ENCODE results near the gene IL2RA. TPM values are rescaled to one million over a fixed set of nuclear protein-coding genes. Genes with fewer than 3 reads are reported as not detected.

Gene IL2RA
- total RNA-seq, 1 experiment from 2014 or later: not detected

GRCh38 chr10:6091630-6092029 is 29.5 kb upstream of the IL2RA start:
- no peak for ATAC-seq
- H3K9me3 ChIP-seq (ENCODE audit: low read length): no peaks in the 10 kb centered on the region
- DNase-seq: no peak
- no peak overlapping the region for H3K27ac ChIP-seq (ENCODE audit: low read length)
- no peaks in the 10 kb centered on the region; the same call in 1 of the 2 replicates for H3K36me3 ChIP-seq (ENCODE audit: low read depth, low read length)
- H4K20me1 ChIP-seq (ENCODE audit: low read length): peaks cover 20% of the 10 kb centered on the region
- H3K79me2 ChIP-seq (ENCODE audit: low read length): peaks cover 75% of the 10 kb centered on the region
- intact Hi-C loops (cut with micrococcal nuclease): no loop called here
- ChIA-PET POLR2A (ENCODE audit: unreplicated experiment) (no interaction called here), CTCF (no interaction called here)
- H3K4me3 ChIP-seq (ENCODE audit: low read length): 0 out of 2 replicates have a peak overlapping the region, but pooled peaks have one; percentile 21
- H3K9me2 ChIP-seq (replicated peaks; ENCODE audit: low read length): no peaks in the 10 kb centered on the region
- no peak overlapping the region for H3K9ac ChIP-seq (ENCODE audit: low read length)
- H3K4me2 ChIP-seq (ENCODE audit: low read length): peak overlapping the region; percentile 44
- no TSS peak for BruUV-seq (replicated peaks)
- H3F3A ChIP-seq (ENCODE audit: low read length, unreplicated experiment): no peaks in the 10 kb centered on the region
- no peak overlapping the region for H2AFZ ChIP-seq (ENCODE audit: low read length)
- TF ChIP-seq EZH2 (IDR thresholded peaks at IDR 0.05; ENCODE audit: low read length, unreplicated experiment): no peak
- TF ChIP-seq, protein P1, sequence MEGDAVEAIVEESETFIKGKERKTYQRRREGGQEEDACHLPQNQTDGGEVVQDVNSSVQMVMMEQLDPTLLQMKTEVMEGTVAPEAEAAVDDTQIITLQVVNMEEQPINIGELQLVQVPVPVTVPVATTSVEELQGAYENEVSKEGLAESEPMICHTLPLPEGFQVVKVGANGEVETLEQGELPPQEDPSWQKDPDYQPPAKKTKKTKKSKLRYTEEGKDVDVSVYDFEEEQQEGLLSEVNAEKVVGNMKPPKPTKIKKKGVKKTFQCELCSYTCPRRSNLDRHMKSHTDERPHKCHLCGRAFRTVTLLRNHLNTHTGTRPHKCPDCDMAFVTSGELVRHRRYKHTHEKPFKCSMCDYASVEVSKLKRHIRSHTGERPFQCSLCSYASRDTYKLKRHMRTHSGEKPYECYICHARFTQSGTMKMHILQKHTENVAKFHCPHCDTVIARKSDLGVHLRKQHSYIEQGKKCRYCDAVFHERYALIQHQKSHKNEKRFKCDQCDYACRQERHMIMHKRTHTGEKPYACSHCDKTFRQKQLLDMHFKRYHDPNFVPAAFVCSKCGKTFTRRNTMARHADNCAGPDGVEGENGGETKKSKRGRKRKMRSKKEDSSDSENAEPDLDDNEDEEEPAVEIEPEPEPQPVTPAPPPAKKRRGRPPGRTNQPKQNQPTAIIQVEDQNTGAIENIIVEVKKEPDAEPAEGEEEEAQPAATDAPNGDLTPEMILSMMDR (conservative IDR thresholded peaks at IDR 0.05; ENCODE audit: low read depth, low read length): no peak
- TF ChIP-seq EZH2phosphoT487 (IDR thresholded peaks at IDR 0.05; ENCODE audit: borderline replicate concordance, low read length): no peak
- no peaks in the 10 kb centered on the region for H3K27me3 ChIP-seq (ENCODE audit: low read length)
- H3K4me1 ChIP-seq (ENCODE audit: insufficient read depth, low read length): peaks cover 5% of the 10 kb centered on the region

DNA sequence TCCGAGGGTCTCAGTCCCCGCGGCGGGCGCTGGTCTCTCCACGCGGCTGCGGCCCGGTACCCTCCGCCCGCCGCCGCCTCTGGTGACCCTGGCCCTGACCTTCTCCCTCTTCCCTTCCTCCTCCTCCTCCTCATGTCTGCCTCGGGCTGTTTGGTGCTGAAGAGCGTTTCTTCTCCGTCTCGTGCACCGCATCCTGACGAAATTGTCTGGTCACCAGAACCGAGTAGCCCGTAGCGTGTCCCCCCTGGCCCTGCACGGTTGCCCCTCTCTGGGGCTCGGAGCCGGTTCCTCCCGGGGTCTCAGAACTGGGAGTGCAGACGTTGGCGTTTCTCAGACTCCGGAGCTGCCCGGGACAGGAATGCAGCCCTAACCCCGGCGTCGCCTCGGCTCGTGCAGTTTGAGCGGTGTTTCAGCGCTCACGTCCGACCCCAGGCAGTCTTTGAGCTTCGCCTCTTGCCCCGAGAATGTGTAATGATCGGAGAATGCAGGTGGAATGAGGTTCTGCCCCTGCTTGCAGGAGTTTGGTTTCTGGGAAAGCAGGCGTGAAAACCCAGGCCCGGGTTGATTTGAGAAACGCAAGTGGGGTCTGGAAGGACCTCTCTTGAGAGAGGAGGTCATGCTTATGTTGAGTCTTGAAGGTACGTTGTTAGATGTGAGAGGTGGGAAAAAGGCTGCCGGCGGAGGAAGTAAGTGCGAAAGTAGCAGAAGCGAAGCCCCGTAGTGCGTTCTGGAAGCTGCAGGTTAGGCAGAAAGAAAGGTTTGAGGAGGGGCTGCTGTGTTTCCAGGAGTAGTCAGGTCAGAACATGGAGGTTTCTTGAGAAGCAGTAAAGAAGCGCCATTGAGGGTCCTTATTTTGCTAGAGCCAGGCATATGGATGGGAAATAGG is 27.4 kb upstream of the IL2RA start:
- H3F3A ChIP-seq (ENCODE audit: low read length, unreplicated experiment): no peaks in the 10 kb centered on the region
- intact Hi-C loops (cut with micrococcal nuclease): loop anchor here (5.0 to 10.0 kb wide), 3 partner anchors 75 to 313 kb away; no protein-coding TSS in a partner anchor
- ATAC-seq: peak; percentile 30
- no peaks in the 10 kb centered on the region; the same call in 1 of the 2 replicates for H3K36me3 ChIP-seq (ENCODE audit: low read depth, low read length)
- H3K4me2 ChIP-seq (ENCODE audit: low read length): peak overlapping the region; percentile 89
- H2AFZ ChIP-seq (ENCODE audit: low read length): peak overlapping the region; percentile 36; the same call in 1 of the 2 replicates
- H3K9me3 ChIP-seq (ENCODE audit: low read length): no peaks in the 10 kb centered on the region
- H4K20me1 ChIP-seq (ENCODE audit: low read length): peaks cover 20% of the 10 kb centered on the region
- POLR2A ChIA-PET (ENCODE audit: unreplicated experiment): no interaction called here
- H3K27ac ChIP-seq (ENCODE audit: low read length): no peak overlapping the region
- BruUV-seq (replicated peaks): TSS peak; percentile 59
- H3K9me2 ChIP-seq (replicated peaks; ENCODE audit: low read length): no peaks in the 10 kb centered on the region
- no peaks in the 10 kb centered on the region for H3K27me3 ChIP-seq (ENCODE audit: low read length)
- no peak for TF ChIP-seq EZH2phosphoT487 (IDR thresholded peaks at IDR 0.05; ENCODE audit: borderline replicate concordance, low read length)
- TF ChIP-seq EZH2 (IDR thresholded peaks at IDR 0.05; ENCODE audit: low read length, unreplicated experiment): no peak
- TF ChIP-seq, protein P1 (conservative IDR thresholded peaks at IDR 0.05; ENCODE audit: low read depth, low read length): no peak
- CTCF ChIA-PET: interaction anchor here (0.7 kb wide), 2 partner anchors 116 to 767 kb away, joined by 6 to 7 read pairs; no protein-coding TSS in a partner anchor
- peaks cover 55% of the 10 kb centered on the region for H3K79me2 ChIP-seq (ENCODE audit: low read length)
- peak; percentile 23 for DNase-seq
- H3K9ac ChIP-seq (ENCODE audit: low read length): peak overlapping the region; percentile 88
- peak overlapping the region; percentile 88 for H3K4me3 ChIP-seq (ENCODE audit: low read length)
- H3K4me1 ChIP-seq (ENCODE audit: insufficient read depth, low read length): peaks cover 5% of the 10 kb centered on the region

Measured in PC-3 (cell line).